22Rv1 (cell line): ENCODE measurements around the gene RBM19.

Experiments
- CTCF ChIP-seq: fragments of 450-650 bp; IDR thresholded peaks from 2 replicates; pipeline ENCODE4 v1.5.1; 2017; ENCODE audit warnings: mild to moderate bottlenecking
- ZFX ChIP-seq: fragments of 450-650 bp; IDR thresholded peaks from 2 replicates; pipeline ENCODE4 v1.6.1; 2017; ENCODE audit warnings: antibody characterized with exemption, borderline replicate concordance

GRCh38 chr12:113854385-113855142, 111.6 kb downstream of the RBM19 start:
- TF ChIP-seq CTCF (no peak), ZFX (no peak)
